HG03103 (cell line): Measurements from ENCODE around the gene RRP7A.
A peak's percentile ranks its signal among the peaks of the same experiment; 100 is the strongest.
"Not testable (repeated sequence)": the region's sequence is repeated elsewhere in the genome, so short reads cannot be mapped to it uniquely, and the experiment has no call there.

Source experiments
- ATAC-seq: cut with Tn5 transposase; IDR thresholded peaks from one replicate; pipeline ENCODE4 v1.9.1; 2021; ENCODE audit warnings: low read depth; ENCODE audit not compliant: unreplicated experiment

RRP7A gene

GRCh38 chr22:42519525-42520401 is at the start of gene RRP7A:
RRP7A (minus strand) TSS chr22:42519796; CDS start chr22:42519786, 10 bp downstream.
- ATAC-seq = peak; percentile 73

DNA sequence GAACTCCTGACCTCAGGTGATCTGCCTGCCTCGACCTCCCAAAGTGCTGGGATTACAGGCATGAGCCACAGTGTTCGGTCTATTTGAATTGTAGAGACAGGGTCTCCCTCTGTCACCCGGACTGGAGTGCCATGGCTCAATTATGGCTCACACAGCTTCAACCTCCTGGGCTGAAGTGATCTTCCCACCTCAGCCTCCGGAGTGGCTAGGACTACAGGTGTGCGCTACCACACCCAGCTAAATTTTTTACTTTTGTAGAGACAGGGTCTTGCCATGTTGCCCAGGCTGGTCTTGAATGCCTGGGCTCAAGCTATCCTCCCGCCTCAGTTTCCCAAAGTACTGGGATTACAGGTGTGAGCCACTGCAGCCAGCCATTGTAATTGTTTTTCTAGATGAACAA is 48.4 kb upstream of the RRP7A start:
- ATAC-seq = not testable (repeated sequence)

- no peak for ATAC-seq
These were observed 46.4 kb upstream of the RRP7A start for GRCh38 chr22:42565956-42566355.

DNA sequence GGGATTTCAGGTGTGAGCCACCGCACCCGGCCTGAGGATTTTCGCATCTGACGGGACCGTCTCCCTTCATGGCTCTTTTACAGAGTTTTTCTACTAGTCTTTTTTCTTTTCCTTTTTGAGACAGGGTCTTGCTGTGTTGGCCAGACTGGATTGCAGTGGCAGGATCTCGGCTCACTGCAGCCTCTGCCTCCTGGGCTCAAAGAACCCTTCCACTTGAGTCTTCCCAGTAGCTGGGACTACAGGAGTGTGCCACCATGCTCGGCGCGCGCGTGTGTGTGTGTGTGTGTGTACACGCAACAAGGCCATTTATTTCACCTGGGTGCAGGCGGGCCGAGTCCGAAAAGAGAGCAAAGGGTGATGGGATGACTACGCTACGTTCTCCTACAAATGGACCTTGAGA is 45.1 kb upstream of the RRP7A start:
- ATAC-seq = no peak

DNA sequence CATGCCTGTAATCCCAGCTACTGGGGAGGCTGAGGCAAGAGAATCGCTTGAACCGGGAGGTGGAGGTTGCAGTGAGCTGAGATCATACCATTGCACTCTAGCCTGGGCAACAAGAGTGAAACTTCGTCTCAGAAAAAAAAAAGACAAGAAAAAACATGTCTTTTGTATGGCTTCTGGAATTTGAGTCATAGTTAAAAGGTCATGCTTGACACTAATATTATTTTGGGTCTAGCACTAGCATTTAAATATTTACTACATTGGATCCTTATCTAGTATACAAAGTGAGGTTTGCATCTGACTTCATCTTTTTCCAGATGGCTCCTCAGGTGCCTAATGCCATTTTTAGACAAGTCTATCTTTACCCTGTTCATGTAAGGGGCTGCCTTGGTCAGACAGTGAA is 44.3 kb upstream of the RRP7A start:
- ATAC-seq = not testable (repeated sequence)

- ATAC-seq = no peak
These were observed 43.1 kb upstream of the RRP7A start for GRCh38 chr22:42562684-42563083.

GRCh38 chr22:42562279-42562678 is 42.7 kb upstream of the RRP7A start:
- ATAC-seq = no peak

- no peak for ATAC-seq
These were observed 42.3 kb upstream of the RRP7A start for GRCh38 chr22:42561856-42562255.

DNA sequence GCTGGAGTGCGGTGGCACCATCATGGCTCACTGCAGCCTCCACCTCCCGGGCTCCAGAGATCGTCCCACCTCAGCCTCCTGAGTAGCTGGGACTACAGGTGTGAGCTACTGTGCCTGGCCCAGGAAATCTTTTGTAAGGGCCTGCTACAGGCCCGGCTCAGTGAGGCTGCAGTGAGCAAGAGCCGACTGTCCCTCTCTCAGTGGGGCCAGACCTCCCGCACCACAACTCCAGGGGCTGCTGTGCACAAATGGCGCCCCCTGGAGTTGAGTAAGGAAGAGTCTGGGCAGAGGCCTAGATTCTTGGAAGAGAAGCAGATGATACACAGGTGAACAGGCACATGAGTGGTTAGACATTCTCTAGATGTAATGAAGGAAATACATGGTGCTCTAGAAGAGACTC is 41.2 kb upstream of the RRP7A start:
- no peak for ATAC-seq

GRCh38 chr22:42560381-42560780 is 40.8 kb upstream of the RRP7A start:
- ATAC-seq = no peak

DNA sequence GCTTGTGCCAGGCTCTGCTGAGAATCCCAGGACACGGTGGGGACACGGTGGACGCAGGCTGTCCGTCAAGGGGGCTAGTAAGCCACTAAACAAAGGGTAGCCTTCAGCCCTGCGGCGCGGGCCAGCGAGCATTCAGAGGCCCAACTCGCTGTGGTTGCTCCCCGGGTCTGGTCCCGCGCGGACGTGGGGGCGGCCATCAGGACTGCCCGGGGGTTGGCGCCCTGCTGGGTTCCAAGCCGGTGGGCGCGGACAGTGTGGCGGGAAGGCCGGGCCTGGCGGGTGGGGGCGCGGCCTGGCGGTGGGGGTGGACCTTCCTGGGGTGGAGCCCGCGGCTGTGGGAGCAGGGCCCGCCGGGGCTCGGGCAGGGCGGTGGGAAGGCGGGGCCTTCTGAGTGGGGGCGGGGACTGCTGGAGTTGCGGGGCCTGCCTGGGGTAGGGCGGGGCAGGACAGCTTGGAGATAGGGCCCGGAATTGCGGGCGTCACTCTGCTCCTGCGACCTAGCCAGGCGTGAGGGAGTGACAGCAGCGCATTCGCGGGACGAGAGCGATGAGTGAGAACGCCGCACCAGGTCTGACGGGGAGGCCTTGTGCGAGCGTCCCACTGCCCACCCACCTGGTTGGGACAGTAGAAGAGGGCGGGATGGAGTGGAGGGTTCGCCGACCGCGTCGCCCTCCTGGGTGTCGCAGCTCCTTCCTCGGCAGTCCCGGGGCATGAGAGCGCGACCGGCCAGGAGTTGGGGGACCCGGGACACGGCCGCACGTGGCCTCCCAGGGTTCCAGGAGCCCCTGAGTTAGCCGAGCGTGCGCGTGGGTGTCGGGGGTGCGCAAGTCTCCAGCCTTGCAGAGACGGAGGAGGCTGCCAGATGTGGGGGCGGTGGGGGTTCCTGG is 34.1 kb upstream of the RRP7A start, which contains the start of gene SERHL2:
Gene SERHL2 (plus strand): TSS at position 482 of the 887 bp plus-strand sequence. CDS start 65 bp downstream, at position 547.
- peak; percentile 51 for ATAC-seq

- not testable (repeated sequence) for ATAC-seq
These were observed 32.7 kb upstream of the RRP7A start for GRCh38 chr22:42552294-42552647.

DNA sequence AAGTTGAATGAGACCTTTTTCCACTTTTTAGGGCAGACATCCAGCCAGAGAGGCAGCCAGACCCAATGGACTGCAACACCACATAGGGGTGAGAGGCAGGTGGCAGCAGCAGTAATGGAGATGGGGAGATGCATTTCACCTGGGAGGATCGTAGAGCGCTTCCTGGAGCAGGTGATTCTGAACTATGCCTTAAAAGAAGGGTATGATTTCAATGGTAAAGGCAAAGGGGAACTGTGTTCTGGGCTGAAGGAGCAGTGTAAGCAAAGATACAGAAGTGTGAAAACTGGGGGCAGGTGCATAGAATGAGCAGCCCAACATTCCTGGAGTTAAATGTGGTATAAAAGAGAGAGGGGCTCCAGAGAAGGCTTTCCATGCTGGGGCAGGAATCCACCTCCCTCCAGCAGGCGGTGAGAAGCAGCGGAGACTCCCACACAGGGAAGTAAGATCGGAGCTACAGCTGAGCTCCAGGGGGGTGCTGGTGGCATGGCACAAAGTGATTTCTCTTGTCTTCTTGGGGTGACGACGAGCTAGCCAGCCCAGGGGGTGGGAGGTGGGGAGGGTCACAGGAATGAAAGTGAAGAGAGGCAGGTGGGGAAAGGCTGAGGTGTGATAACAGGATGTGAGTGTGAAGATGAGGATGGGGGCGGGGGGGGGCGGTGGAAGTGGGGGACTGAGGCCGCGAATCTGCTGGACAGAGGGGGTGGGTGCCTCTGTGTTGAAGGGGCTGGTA is 29.9 kb upstream of the RRP7A start:
- ATAC-seq = no peak

DNA sequence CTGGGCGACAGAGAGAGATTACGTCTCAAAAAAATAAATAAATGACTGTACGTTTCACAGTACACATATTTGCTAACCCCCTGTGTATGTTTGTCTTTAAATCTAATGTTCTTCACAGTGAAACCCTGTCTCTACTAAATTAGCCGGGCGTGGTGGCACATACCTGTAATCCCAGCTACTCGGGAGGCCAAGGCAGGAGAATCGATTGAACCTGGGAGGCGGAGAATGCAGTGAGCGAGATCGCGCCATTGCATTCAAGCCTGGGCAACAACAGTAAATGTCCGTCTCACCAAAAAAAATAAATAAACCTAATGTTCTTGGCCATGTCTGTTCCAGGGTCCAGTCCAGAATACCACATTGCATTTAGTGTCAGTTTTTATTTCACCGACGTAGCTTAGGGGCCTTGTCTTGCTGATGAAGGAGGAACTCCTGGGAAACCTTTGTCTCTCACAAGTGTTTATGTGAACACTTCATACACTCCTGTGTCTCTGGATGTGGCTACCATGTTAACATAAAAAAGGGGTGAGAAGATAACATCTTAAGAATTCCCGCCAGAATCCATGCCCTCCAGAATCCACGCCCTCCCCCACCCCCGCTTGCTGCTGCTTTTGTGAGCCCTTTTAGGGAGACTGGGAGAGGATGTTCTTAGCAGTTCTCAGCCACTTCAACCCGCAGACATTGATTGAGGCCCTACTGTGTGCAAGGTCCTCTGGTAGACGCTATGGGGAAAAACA is 29.2 kb upstream of the RRP7A start:
- no peak for ATAC-seq

DNA sequence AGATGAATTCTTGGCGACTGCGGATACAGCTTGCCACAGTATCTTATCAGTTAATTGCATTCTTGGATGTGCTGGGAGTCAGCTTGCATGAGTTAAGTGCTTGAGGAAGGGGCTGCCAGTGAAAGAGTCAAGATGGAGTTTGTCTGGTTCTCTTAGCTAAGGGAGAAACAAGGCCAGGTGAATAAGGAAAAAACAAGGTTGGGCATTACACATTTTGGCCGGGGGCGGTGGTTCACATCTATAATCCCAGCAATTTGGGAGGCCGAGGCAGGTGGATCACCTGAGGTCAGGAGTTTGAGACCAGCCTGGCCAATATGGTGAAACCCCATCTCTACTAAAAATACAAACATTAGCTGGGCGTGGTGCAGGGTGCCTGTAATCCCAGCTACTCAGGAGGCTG is 28.5 kb upstream of the RRP7A start:
- not testable (repeated sequence) for ATAC-seq

DNA sequence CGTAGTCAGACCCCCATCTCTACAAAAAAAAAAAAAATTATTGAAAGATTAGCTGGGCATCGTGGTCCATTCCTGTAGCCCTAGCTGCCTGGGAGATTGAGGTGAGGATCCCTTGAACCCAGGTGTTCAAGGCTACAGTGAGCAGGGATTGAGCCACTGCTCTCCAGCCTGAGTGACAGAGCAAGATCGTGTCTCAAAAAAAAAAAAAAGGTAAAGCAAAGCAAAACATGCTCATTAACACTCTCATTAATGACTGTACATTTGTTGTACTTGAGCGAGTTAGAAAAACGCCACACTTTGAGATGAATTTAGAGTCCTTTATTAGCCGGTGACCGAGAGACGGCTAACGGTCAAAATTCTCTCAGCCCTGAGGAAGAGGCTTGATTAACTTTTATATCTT is 28.0 kb upstream of the RRP7A start:
- ATAC-seq = no peak

DNA sequence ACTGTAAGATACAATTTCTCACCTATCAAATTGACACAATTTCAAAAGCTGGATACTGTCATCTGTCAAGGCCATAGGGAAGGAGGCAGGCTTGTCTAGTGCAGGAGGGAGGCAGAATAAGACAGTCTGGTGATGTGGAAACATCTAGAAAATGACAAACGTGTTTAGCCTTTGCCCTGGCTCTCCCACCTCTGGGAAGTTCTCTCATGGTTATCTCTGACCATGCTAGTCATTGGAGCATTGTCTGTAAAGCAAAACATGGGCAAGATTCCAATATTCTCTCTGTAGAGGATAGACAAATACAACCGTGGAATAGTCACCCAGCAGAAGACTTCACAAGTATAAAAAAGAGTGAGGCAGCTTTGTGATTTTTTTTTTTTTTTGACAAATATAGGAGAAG is 25.1 kb upstream of the RRP7A start:
- ATAC-seq = no peak

GRCh38 chr22:42539236-42539771 is 19.7 kb upstream of the RRP7A start:
- not testable (repeated sequence) for ATAC-seq

- ATAC-seq = not testable (repeated sequence)
These were observed 17.7 kb upstream of the RRP7A start for GRCh38 chr22:42537199-42537831.
